IMR-90 (cell line): Measurements from ENCODE around the gene ARL9. TPM values are rescaled to one million over a fixed set of nuclear protein-coding genes. Genes with fewer than 3 reads are reported as not detected.

Experiments used
- ATAC-seq: fragments of 200-7000 bp; cut with Tn5 transposase; 2 replicates; pipeline ENCODE4 v1.9.1; 2020; ENCODE audit warnings: low read depth, mild to moderate bottlenecking, moderate library complexity
- BruUV-seq: library from RNA; stranded (reverse); fragments of 400-500 nt; replicated peaks from 2 replicates; lab custom pipeline; 2021; lab: Mats Ljungman, UMichigan
- CTCF ChIA-PET: fragments of 300-600 bp; formaldehyde crosslinking; extraction: SDS; loops from one replicate; lab custom pipeline; 2021; ENCODE audit warnings: antibody characterized with exemption; lab: Yijun Ruan, JAX
- POLR2A ChIA-PET: fragments of 300-600 bp; sonication (Branson Sonifier 250); formaldehyde crosslinking; loops from one replicate; lab custom pipeline; 2022; ENCODE audit warnings: antibody characterized with exemption; ENCODE audit not compliant: unreplicated experiment; lab: Charles Lee
- DNase-seq: peaks from one replicate; pipeline ENCODE4 v3.0.0; 2013
- H2AFZ ChIP-seq: replicated peaks from 2 replicates; pipeline ENCODE3; 2013; ENCODE audit warnings: low read length, mild to moderate bottlenecking; ENCODE audit not compliant: poor library complexity
- H2AK5ac ChIP-seq: 2 replicates; pipeline ENCODE4 v1.6.1; 2013; ENCODE audit warnings: low read depth, low read length, inconsistent platforms
- H2AK9ac ChIP-seq: replicated peaks from 2 replicates; pipeline ENCODE3; 2013; ENCODE audit warnings: mild to moderate bottlenecking, low read depth, low read length, moderate library complexity; ENCODE audit not compliant: poor library complexity
- H2BK120ac ChIP-seq: 2 replicates; pipeline ENCODE4 v1.6.1; 2013; ENCODE audit warnings: low read depth, low read length, inconsistent platforms
- H2BK15ac ChIP-seq: 3 replicates; pipeline ENCODE4 v1.6.1; 2013; ENCODE audit warnings: low read depth, low read length, inconsistent platforms
- H2BK20ac ChIP-seq: 2 replicates; pipeline ENCODE4 v1.6.1; 2013; ENCODE audit warnings: low read depth, mild to moderate bottlenecking, inconsistent platforms, low read length, moderate library complexity
- H2BK5ac ChIP-seq: 2 replicates; pipeline ENCODE4 v1.6.1; 2013; ENCODE audit warnings: mild to moderate bottlenecking, low read depth, low read length, inconsistent platforms; ENCODE audit not compliant: poor library complexity, severe bottlenecking
- H3K14ac ChIP-seq: replicated peaks from 2 replicates; pipeline ENCODE4 v1.6.1; 2013; ENCODE audit warnings: low read depth, low read length, inconsistent platforms
- H3K18ac ChIP-seq: 2 replicates; pipeline ENCODE4 v1.6.1; 2013; ENCODE audit warnings: low read depth, low read length, control low read depth
- H3K23ac ChIP-seq: 2 replicates; pipeline ENCODE4 v1.6.1; 2013; ENCODE audit warnings: low read depth, low read length, inconsistent platforms
- H3K27ac ChIP-seq: 2 replicates; pipeline ENCODE4 v1.5.1; 2013; ENCODE audit warnings: mild to moderate bottlenecking, control low read depth, low read length; ENCODE audit not compliant: insufficient read depth
- H3K27me3 ChIP-seq: 2 replicates; pipeline ENCODE4 v1.6.1; 2013; ENCODE audit warnings: low read length; ENCODE audit not compliant: control insufficient read depth, insufficient read depth
- H3K36me3 ChIP-seq: 2 replicates; pipeline ENCODE4 v1.6.1; 2013; ENCODE audit warnings: low read length, mixed read lengths; ENCODE audit not compliant: control insufficient read depth, insufficient read depth
- H3K4ac ChIP-seq: 2 replicates; pipeline ENCODE4 v1.6.1; 2013; ENCODE audit warnings: low read depth, low read length, inconsistent platforms
- H3K4me1 ChIP-seq: 2 replicates; pipeline ENCODE4 v1.6.1; 2013; ENCODE audit warnings: low read length, mixed read lengths; ENCODE audit not compliant: control insufficient read depth, insufficient read depth
- H3K4me2 ChIP-seq: 2 replicates; pipeline ENCODE4 v1.6.1; 2013; ENCODE audit warnings: low read depth, mild to moderate bottlenecking, control low read depth, low read length, moderate library complexity
- H3K4me3 ChIP-seq: 2 replicates; pipeline ENCODE4 v1.5.1; 2013; ENCODE audit warnings: low read depth, mild to moderate bottlenecking, control low read depth, low read length, moderate library complexity; ENCODE audit not compliant: insufficient read depth
- H3K56ac ChIP-seq: 2 replicates; pipeline ENCODE4 v1.6.1; 2013; ENCODE audit warnings: low read length, inconsistent platforms; ENCODE audit not compliant: insufficient read depth; ENCODE audit errors: extremely low read depth
- H3K79me1 ChIP-seq, 2 experiments: 2 replicates each; pipeline ENCODE4 v1.6.1; 2013; ENCODE audit warnings: low read length in 2 of 2, inconsistent platforms in 1 of 2, low read depth in 1 of 2
- H3K9ac ChIP-seq: 2 replicates; pipeline ENCODE4 v1.6.1; 2013; ENCODE audit warnings: low read depth, low read length, control low read depth
- H3K9me1 ChIP-seq: 2 replicates; pipeline ENCODE4 v1.6.1; 2013; ENCODE audit warnings: low read length, inconsistent platforms; ENCODE audit not compliant: insufficient read depth
- H3K9me3 ChIP-seq: 2 replicates; pipeline ENCODE4 v1.6.1; 2013; ENCODE audit warnings: low read length; ENCODE audit not compliant: control insufficient read depth, insufficient read depth
- H4K20me1 ChIP-seq: 2 replicates; pipeline ENCODE4 v1.6.1; 2013; ENCODE audit warnings: low read length, inconsistent platforms; ENCODE audit not compliant: insufficient read depth
- H4K5ac ChIP-seq: 2 replicates; pipeline ENCODE4 v1.6.1; 2013; ENCODE audit warnings: mild to moderate bottlenecking, low read depth, low read length, control low read depth
- H4K8ac ChIP-seq, 2 experiments: 2 replicates each; pipeline ENCODE4 v1.6.1; 2013; ENCODE audit warnings: low read depth in 2 of 2, low read length in 2 of 2, control low read depth in 1 of 2, inconsistent platforms in 1 of 2
- H4K91ac ChIP-seq: 2 replicates; pipeline ENCODE4 v1.6.1; 2013; ENCODE audit warnings: low read depth, low read length, inconsistent platforms; ENCODE audit not compliant: insufficient read depth
- CEBPB ChIP-seq: IDR thresholded peaks from 2 replicates; pipeline ENCODE4 v1.6.1; 2012; ENCODE audit warnings: low read depth, low read length, improper control_type of control experiment
- ELK1 ChIP-seq: fragments of 150-350 bp; IDR thresholded peaks from 2 replicates; pipeline ENCODE4 v1.6.1; 2016; ENCODE audit warnings: low read depth, mild to moderate bottlenecking, low read length, moderate library complexity, borderline replicate concordance
- whole genome bisulfite sequencing, 2 experiments: methylation state at CpG; one replicate each; pipeline versions ENCODE4 v1.1.5 to v1.1.7; 2013; ENCODE audit warnings: missing lambda C conversion rate in 2 of 2; ENCODE audit not compliant: insufficient read length in 1 of 2; ENCODE audit errors: extremely low coverage in 2 of 2; 5-methylcytosine and 5-hydroxymethylcytosine counted together
- dilution Hi-C: fragments of 300-500 bp; cut with HindIII; formaldehyde crosslinking; loops from one replicate; pipeline ENCODE4 v1.14.3; 2018; ENCODE audit warnings: low sequenced_read_pairs; ENCODE audit not compliant: unreplicated experiment
- in situ Hi-C: fragments of 300-500 bp; cut with MboI; formaldehyde crosslinking; loops from 3 replicates; pipeline ENCODE4 v1.14.3; 2019; ENCODE audit warnings: low sequenced_read_pairs, inconsistent platforms, mixed read lengths
- intact Hi-C: fragments of 100-400 bp; cut with micrococcal nuclease; formaldehyde crosslinking; loops from 2 replicates; pipeline ENCODE4 v1.10.0; 2022
- polyA plus RNA-seq, 3 experiments: library from polyadenylated mRNA; depleted of rRNA; stranded (reverse); fragments of >200 nt; gene quantifications; 2 replicates each; pipeline ENCODE4 v1.2.3, GENCODE V29; 2012; ENCODE audit warnings: low replicate concordance in 1 of 3
- total RNA-seq: library from RNA; depleted of rRNA; stranded (reverse); fragments of >200 nt; gene quantifications from 2 replicates; pipeline ENCODE4 v1.2.3, GENCODE V29; 2012

ARL9 gene
- total and polyA plus RNA-seq, 2 of the 4 experiments (the other 2 are of a cell fraction) = 0.18 to 0.51 TPM

- H3K23ac ChIP-seq = no peak overlapping the region
- no peak overlapping the region for H4K8ac ChIP-seq
- in situ Hi-C loops (no loop called here), intact Hi-C loops (no loop called here), dilution Hi-C loops (no loop called here)
- DNase-seq = no peak
- ChIA-PET CTCF (interaction anchor here (0.6 to 1.4 kb wide), 4 partner anchors 10 to 241 kb away, joined by 3 to 5 read pairs (median 4); no protein-coding TSS in a partner anchor), POLR2A (interaction anchor here (0.6 kb wide), 1 partner anchor 21 kb away, joined by 3 read pairs; no protein-coding TSS in a partner anchor)
- H3K4me3 ChIP-seq = no peak overlapping the region
- no peak overlapping the region for H2BK20ac ChIP-seq
- H2BK15ac ChIP-seq = no peak overlapping the region
- H3K36me3 ChIP-seq = peaks cover 15% of the 10 kb centered on the region
- H3K9me3 ChIP-seq = no peaks in the 10 kb centered on the region
- H3K4ac ChIP-seq = no peak overlapping the region
- H3K4me2 ChIP-seq = no peak overlapping the region
- TF ChIP-seq ELK1 = no peak
- 0 out of 2 replicates have a peak, but pooled peaks have one; percentile 14 for TF ChIP-seq CEBPB
- peaks cover 30 to 43% of the 10 kb centered on the region in 2 experiments for H3K79me1 ChIP-seq
- H2BK5ac ChIP-seq = no peak overlapping the region
- H2BK120ac ChIP-seq = no peak overlapping the region
- H3K14ac ChIP-seq = no peak overlapping the region
- peaks cover 6% of the 10 kb centered on the region for H3K4me1 ChIP-seq
- no peak for ATAC-seq
- no peak overlapping the region for H3K56ac ChIP-seq
- H4K91ac ChIP-seq = no peak overlapping the region
- H4K20me1 ChIP-seq = peaks cover 9% of the 10 kb centered on the region; the same call in 1 of the 2 replicates
- no peak overlapping the region for H3K9ac ChIP-seq
- no peak overlapping the region for H2AK9ac ChIP-seq
- H4K5ac ChIP-seq = no peak overlapping the region
- no TSS peak for BruUV-seq
- H3K18ac ChIP-seq = no peak overlapping the region
- WGBS, 2 experiments = 100% methylated on average over 1 of the region's 6 CpGs; no CpG with 5 or more reads in 1 of the 2 experiments
- no peaks in the 10 kb centered on the region for H3K27me3 ChIP-seq
- H2AK5ac ChIP-seq = no peak overlapping the region
- no peak overlapping the region for H3K27ac ChIP-seq
- no peak overlapping the region for H2AFZ ChIP-seq
- H3K9me1 ChIP-seq = peaks cover 6% of the 10 kb centered on the region; the same call in 1 of the 2 replicates
Measured at GRCh38 chr4:56469489-56470210, 35.9 kb upstream of the ARL9 start.
